GM10266 (cell line): ENCODE results near the gene OSBP2.

ENCODE experiments used
- DNase-seq: peaks from one replicate; pipeline ENCODE4 v3.0.0; 2012; ENCODE audit errors: extremely low spot score
- TF ChIP-seq, protein P1 (sequence below): IDR thresholded peaks from 2 replicates; pipeline ENCODE4 v1.5.1; 2012; ENCODE audit warnings: mild to moderate bottlenecking, low read depth; ENCODE audit not compliant: control insufficient read depth, insufficient read depth; ENCODE audit errors: missing control alignments

OSBP2 gene

DNA sequence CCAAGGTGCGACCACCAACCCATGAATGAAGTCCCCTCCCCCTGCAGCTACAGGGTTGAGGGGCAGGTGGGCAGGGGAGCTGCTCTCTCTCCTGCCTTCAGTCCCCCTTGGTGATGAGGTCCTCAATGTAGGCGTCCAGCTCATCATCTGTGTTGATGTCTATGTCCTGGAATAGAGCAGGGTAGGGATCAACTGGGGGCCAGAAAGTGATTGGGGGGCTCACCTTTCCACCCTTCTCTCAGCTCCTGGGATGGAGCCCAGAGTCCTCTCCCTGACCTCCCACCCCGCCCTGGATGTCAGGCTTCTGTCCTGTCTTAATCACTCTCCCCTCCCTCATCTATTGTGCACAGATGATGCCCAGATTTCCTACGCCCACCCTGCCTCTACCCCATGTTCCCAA, 232.0 kb downstream of the OSBP2 start:
- DNase-seq, result no peak

DNA sequence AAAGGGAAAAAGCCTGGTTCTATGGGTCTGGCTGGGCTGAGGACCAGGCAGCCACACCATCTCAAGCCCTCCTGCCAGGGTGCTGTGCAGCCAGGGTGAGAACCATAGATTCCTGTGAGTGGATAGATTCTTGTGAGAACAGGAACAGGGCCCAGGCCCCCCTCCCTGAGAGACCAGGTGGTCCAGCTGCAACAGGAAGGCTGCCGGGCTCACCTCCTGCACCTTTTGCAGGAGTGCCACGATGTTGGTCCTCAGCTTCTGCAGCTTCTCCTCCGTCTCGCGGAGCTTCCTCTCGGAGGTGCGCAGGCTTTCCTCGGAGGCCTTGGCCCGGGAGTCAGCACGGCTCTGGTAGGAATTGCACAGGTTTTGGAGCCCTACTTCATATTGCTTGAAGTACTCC, 233.1 kb downstream of the OSBP2 start:
- no peak for DNase-seq
- TF ChIP-seq, protein P1, sequence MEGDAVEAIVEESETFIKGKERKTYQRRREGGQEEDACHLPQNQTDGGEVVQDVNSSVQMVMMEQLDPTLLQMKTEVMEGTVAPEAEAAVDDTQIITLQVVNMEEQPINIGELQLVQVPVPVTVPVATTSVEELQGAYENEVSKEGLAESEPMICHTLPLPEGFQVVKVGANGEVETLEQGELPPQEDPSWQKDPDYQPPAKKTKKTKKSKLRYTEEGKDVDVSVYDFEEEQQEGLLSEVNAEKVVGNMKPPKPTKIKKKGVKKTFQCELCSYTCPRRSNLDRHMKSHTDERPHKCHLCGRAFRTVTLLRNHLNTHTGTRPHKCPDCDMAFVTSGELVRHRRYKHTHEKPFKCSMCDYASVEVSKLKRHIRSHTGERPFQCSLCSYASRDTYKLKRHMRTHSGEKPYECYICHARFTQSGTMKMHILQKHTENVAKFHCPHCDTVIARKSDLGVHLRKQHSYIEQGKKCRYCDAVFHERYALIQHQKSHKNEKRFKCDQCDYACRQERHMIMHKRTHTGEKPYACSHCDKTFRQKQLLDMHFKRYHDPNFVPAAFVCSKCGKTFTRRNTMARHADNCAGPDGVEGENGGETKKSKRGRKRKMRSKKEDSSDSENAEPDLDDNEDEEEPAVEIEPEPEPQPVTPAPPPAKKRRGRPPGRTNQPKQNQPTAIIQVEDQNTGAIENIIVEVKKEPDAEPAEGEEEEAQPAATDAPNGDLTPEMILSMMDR, result no peak

More for the DNA sequence above, 232.0 kb downstream of the OSBP2 start:
- TF ChIP-seq, protein P1, result no peak

DNA sequence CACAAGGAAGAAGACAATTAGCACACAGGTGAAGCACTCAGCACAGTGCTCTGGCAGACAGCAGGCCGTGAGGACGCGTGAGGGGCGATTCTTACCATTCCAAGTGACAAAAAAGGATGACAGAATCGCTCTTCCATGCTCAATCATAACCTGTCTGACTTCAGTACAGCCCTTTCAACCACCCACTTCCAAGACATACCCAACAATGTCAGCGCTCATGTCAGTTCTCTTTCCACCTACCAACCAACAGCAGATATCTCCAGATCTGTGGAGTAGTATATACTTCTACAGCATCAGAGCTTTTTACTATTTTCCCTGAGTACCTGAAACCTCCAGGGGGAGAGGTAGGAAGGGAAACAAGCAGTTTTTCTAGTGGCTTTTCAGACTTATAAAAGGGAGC, 233.7 kb downstream of the OSBP2 start:
- TF ChIP-seq, protein P1, result no peak

DNA sequence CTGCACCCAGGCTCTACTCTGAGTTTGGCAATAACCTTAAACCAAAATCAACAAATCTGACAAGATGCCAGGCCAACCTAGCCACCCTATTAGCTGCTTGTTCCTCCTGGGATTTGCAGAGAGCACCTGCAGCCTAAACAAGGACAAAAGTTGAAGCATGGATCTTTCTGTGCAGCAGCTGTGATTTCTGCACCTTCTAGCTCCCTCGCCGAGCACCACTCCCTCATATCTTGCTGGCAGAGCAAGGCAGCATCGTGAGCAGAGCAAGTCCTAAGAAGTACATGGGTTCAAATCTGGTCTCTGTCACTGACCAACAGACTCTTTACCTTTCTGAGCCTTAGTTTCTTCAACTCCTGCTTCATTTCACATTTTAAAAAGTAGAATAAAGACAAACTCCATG, 235.6 kb downstream of the OSBP2 start:
- no peak for DNase-seq
- TF ChIP-seq, protein P1, result no peak

More for the DNA sequence above, 233.7 kb downstream of the OSBP2 start:
- DNase-seq, result no peak

DNA sequence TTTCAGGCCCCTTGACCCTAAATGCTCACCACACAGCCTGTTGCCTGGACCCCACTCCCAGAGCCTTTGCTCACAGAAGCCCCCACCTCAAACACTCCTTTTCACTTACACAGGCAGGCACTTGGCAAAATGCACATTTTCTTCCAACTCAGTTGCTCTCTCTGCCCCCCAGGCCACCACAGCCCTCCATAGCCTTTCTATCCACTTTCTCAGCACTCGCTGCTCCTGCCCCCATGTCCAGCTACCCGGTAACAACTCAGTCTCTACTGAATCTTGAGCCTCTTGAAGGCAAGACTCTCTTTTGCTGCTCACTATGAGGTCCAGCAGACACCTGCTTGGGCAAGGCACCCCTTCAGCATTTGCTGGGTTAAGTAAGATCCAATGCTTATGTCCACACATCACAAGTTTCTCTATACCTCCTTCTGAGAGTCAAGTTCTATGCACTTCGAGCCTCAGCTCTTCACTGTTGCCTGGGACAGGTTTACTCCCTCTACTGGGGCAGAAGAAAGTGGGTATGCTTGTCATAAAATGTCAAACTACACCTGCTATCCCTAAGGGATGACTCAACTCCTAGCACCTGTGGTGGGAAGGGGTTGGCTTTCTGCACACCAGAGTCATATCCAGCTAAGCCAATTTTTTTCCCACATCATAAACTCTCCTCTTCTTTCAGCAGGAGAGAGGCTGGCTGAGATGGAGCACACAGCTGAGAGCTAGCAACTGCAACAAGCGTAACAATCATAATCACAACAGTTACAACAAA, 237.0 kb downstream of the OSBP2 start:
- TF ChIP-seq, protein P1, result no peak
- no peak for DNase-seq

DNA sequence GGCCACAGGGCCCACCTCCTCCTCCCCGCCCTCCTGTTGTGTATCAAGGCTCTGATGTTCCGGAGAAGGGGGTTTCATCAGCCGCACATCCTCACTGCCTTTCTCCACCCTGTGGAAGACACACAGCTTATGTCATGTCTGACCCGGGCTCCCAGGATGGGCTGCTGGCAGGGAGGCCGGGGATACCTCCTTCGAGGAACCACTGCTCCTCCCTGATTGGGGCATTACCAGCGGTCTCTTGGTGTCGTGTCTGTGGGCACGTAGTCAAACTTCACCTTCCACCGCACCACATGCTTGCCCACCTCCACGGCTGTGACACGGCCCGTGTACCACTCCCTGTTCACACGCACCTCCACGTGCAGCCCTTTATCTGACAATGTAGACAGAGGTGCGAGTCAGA, 238.0 kb downstream of the OSBP2 start:
- TF ChIP-seq, protein P1, result no peak
- no peak for DNase-seq

DNA sequence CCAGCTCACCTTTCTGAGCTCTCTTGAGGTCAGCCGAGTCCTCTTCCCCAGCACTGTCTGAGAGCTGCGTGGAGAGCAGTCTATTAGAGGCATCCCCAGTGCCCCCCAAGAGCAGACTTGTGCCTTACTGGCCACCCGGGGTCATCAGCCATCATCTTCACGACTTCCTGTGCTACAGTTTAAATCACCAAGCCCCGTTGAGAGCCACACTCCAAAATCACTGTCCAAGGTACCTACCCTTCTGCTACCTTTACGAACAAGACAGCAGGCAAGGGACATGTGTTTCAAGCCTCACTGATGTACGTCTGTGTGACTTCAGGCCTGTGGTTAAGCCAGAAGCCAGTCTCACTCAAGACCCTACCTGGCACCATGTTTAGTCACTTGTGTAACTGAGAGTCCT, 238.8 kb downstream of the OSBP2 start:
- TF ChIP-seq, protein P1, result no peak
- DNase-seq, result no peak
